Stimulated activated CD8-positive, alpha-beta memory T cell treated with anti-CD3 and anti-CD28 coated beads, Interleukin-4, amount 100 ng/mL, for 4 hours (primary cell): ENCODE results near the gene AGBL1.

Source experiments
- DNase-seq, 2 donors: peaks; one replicate each; pipeline ENCODE4 v3.0.0-alpha.2; 2020; ENCODE audit warnings: low read depth in 2 of 2, low spot score in 1 of 2

The AGBL1 gene

GRCh38 chr15:86776145-86776544 is 696.5 kb downstream of the AGBL1 start:
- DNase-seq, result no peak

DNA sequence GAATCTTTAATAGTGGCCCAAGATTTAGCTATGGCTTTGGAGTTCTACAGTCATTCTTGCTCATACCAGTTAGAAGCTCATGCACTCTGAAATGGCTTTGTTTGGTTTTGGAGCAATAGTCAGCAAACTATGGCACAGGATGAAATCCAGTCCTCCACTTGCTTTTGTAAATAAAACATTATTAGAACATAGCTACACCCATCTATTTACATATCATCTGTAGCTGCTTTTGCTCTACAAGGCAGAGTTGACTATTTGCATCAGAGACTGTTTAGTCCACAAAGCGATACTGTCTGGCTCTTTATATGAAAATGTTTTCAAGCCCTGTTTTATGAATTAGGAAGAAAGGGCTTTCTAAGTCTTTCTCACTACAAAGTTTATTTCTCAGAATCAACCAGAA is 716.9 kb downstream of the AGBL1 start:
- no peak for DNase-seq

GRCh38 chr15:86797135-86797534 is 717.5 kb downstream of the AGBL1 start:
- no peak for DNase-seq

DNA sequence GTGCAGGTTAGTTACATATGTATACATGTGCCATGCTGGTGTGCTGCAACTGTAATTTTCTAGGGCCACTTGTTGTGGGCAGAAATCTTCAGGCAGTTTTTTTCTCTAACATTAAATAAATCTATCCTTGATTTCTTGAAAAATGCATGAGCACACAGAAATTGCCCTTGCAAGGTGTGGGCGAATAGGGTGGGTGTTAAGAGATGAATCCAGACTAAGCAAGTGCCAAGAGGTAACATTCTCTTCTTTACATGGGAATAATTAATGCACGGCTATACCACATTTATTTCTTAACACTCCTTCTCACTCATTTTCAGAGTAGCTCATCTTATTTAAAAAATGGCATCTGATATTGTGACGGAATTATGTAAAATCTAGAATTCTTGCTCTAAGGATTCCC is 719.6 kb downstream of the AGBL1 start:
- no peak for DNase-seq

- no peak for DNase-seq
Observed at GRCh38 chr15:86802244-86802643, 722.6 kb downstream of the AGBL1 start.

GRCh38 chr15:86804406-86804805 is 724.7 kb downstream of the AGBL1 start:
- no peak for DNase-seq

DNA sequence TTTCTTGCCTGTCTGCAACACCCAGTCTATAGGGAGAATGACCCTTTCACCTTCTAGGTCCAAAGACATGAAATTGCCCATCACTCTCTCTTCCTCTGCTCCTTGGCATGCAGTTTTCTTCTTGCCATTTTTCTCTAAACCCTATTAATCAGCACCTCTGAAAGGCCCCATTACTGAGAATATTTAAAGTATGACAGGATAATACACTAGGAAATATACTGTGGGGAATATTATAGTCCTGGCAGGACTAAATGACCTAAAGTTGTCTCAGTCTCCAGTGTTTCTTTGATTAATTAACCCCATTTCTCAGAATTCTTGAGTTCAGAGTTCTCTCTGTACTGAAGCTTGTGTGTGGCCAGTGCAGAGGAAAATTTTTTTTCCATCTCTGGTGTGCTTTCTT is 730.7 kb downstream of the AGBL1 start:
- no peak for DNase-seq

DNA sequence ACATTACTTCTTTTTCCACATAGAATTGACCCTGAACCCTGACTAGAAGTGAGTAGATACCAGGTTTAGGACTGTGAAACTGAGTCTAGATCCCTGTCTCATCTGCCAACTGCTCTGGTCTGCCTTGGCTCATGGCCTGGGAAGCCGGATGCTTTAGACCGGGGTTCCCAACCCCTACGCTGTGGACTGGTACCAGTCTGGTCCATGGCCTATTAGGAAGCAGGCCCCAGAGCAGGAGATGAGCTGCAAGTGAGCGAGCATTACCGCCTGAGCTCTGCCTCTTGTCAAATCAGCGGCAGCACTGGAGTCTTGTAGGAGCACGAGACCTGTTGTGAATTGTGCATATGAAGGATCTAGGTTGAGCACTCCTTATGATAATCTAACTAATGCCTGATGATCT is 734.2 kb downstream of the AGBL1 start:
- DNase-seq, result no peak

- DNase-seq, result no peak
Observed at GRCh38 chr15:86829245-86829644, 749.6 kb downstream of the AGBL1 start.

GRCh38 chr15:86830304-86830703 is 750.6 kb downstream of the AGBL1 start:
- no peak for DNase-seq

GRCh38 chr15:86833595-86833994 is 753.9 kb downstream of the AGBL1 start:
- DNase-seq, result no peak

GRCh38 chr15:86834115-86834863 is 754.6 kb downstream of the AGBL1 start:
- DNase-seq, result no peak

GRCh38 chr15:86837294-86838061 is 757.8 kb downstream of the AGBL1 start:
- no peak for DNase-seq

DNA sequence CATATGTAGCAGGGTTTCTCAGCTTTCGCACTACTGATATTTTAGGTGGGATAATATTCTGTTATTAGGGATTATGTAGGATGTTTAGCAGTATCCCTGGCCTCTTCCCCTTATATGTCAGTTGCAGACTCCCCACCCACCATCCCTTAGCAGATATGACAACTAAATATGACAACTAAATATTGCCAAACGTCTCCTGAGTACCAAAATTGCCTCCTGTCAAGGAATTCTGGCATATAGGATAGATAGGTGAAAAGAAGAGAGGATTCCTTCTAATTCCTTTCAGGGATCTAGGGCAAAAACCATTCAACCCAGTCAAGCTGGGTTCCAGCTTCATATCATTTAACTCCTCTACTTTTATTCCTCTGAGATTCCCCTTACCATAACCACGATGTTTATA is 759.8 kb downstream of the AGBL1 start:
- DNase-seq, result no peak

- DNase-seq, result no peak
Observed at GRCh38 chr15:86840996-86841395, 761.3 kb downstream of the AGBL1 start.

DNA sequence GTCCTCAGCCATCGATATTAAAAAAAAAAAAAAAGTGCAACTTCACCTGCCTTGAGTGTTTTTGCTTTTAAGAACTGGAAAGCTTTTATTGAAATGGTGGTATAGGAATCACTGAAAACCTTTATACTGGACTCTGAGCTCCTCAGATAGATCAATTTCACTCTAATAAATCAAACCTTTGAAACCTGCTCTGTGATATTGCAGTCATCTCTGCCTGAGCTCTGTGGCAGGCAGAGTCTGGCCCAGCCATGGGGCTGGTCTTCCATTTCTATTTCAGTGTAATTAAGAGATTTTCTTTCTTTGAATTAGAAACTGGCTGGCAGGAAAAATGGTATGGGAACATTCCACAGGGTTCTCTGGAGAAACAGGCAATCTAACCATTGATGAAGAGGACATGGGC is 762.5 kb downstream of the AGBL1 start:
- no peak for DNase-seq

GRCh38 chr15:86846036-86846435 is 766.4 kb downstream of the AGBL1 start:
- DNase-seq, result no peak

DNA sequence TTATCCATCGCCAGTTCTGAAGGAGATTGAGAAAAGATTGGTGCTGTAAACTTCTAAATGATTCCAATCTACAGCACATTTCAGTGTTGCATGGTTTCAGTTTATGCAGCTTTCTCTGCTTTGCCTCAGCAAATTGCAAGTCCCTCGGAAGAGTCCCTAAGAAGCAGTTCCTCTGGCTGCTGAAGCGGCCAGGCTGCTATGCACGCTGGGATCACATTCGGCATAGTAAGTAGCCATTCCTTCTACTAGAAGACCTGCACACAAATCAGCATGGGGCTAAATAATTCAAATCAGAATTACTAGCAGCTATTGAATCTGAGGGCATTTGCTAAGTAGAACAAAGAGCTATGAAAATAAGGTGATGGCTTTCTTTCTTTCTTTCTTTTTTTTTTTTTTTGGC is 769.5 kb downstream of the AGBL1 start:
- DNase-seq, result no peak

DNA sequence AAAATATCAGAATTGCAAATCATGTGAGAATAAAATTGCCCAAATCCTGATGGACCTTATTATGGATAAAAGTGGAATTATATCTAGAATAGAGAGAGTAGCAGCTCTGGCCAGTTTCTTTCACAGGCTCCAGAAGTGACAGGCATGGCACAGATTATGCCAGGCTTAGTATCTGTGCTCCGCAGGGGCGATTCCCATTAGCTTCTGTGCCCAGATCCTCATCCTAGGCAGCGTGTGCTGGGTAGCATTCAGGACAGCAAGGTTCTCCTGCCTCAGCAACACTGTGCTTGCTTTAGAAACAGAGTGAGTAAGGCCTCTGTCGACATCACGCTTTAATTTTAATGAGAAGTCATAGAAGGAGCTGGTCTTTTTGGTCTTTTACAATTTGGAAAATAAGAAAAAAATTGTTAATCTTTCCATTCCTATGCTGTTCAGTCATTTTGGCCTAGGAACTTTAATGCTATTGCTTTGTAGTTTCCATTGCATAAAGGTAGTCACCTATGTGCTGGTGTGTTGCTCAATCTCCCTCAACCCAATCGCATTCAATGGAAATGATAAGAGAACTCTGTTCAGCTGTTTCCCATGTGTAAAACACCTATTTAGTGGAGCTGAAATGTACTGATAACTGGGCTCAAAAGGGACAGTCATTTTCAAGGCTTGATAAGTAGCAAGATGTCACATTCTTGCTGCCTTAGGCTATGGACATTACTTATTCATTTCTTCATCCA is 770.1 kb downstream of the AGBL1 start:
- DNase-seq, result no peak

DNA sequence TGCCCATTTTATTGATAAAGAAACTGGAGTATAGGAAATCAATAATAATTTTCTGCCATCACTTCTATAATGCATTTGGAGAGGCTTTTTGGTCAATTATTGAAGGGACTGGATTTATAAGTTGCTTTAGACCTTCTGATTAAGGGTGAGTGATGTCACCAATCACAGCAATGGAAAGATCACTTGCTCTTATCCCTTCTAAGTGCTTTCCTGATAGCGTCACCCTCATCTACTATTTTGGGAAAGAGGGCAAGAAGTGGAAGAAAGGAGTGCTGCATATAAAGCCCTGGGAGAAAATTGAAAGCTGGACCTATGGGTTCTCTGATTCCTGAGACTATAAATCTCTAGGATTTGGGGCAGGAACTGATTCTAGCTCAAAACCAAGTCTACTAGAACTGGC is 771.3 kb downstream of the AGBL1 start:
- DNase-seq, result no peak

DNA sequence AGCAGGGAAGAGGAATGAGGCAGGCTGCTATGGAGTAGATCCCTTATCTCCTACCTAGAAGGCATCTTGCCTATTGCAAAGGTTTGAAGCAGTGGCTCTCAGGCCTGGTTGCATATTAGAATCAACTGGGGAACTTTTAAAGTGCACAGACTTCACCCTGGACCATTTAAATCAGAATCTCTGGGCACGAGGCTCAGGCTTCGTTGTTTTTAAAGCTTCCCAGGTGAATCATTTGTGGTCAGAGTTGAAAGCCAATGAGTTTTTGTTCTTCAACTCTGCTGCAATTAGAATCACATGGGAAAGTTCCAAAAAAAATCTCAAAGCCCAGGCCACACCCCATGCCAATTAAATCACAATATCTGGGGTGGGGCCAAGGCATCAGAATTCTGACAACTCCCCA is 773.1 kb downstream of the AGBL1 start:
- DNase-seq, result no peak

DNA sequence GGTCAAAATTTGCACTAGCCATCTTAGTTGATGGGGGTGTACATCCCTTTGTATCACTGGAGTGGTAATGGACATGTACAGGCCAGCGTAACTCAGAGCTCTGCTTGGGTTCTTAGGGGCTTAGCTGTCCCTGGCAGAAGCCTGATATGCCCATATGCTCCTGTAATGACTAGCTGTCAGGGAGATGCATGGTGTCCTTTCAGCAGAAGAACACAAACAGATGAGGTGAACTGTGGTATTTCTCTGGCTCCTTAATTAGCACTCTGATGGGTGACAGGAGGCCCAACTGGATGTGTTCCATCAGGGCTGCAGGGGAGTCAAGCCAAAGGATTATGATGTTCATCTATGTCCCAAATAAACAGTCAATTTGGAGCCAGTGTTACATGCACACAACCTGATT is 774.5 kb downstream of the AGBL1 start:
- DNase-seq, result no peak
